Measurements from ENCODE around the gene ZBTB21. TPM values are rescaled to one million over a fixed set of nuclear protein-coding genes. Genes with fewer than 3 reads are reported as not detected.

Gene ZBTB21
- total RNA-seq, 2 experiments from 2014 or later = 18.0 to 18.4 TPM

Other genes starting within 250 kb of the ZBTB21 start
- not detected for gene RIPK4, start 243.3 kb downstream of the ZBTB21 start, total RNA-seq
- 1 to 10 TPM; 7.0 to 8.1 TPM for gene PRDM15, start 131.0 kb downstream of the ZBTB21 start, total RNA-seq
- gene C2CD2, start 56.3 kb downstream of the ZBTB21 start, total RNA-seq = 1 to 10 TPM; 5.1 to 6.3 TPM
- under 1 TPM; 0.05 to 0.10 TPM for gene UMODL1, start 61.0 kb upstream of the ZBTB21 start, total RNA-seq
- 10 to 100 TPM; 23.7 to 25.3 TPM for gene ABCG1, start 208.8 kb upstream of the ZBTB21 start, total RNA-seq